ENCODE results near the gene ZNF536.
"Not testable (repeated sequence)": the region's sequence is repeated elsewhere in the genome, so short reads cannot be mapped to it uniquely, and the experiment has no call there.

ZNF536 gene

GRCh38 chr19:30443531-30444252, 71.5 kb downstream of the ZNF536 start:
- H3K4me3 ChIP-seq (ENCODE audit: low read depth, low read length) = no peak overlapping the region
- no peak for TF ChIP-seq CTCF (IDR thresholded peaks at IDR 0.05; ENCODE audit: low read depth, low read length, missing control alignments)
- DNase-seq (ENCODE audit: low read depth) = no peak

- no peak for TF ChIP-seq CTCF (IDR thresholded peaks at IDR 0.05; ENCODE audit: low read depth, low read length, missing control alignments)
- H3K4me3 ChIP-seq (ENCODE audit: low read depth, low read length) = no peak overlapping the region
- DNase-seq (ENCODE audit: low read depth) = no peak
Observed at GRCh38 chr19:30444253-30444671, 72.1 kb downstream of the ZNF536 start.

GRCh38 chr19:30444686-30445232, 72.6 kb downstream of the ZNF536 start:
- TF ChIP-seq CTCF (IDR thresholded peaks at IDR 0.05; ENCODE audit: low read depth, low read length, missing control alignments) = no peak
- DNase-seq (ENCODE audit: low read depth) = no peak
- H3K4me3 ChIP-seq (ENCODE audit: low read depth, low read length) = no peak overlapping the region

GRCh38 chr19:30445385-30445784, 73.2 kb downstream of the ZNF536 start:
- no peak for TF ChIP-seq CTCF (IDR thresholded peaks at IDR 0.05; ENCODE audit: low read depth, low read length, missing control alignments)
- H3K4me3 ChIP-seq (ENCODE audit: low read depth, low read length) = no peak overlapping the region
- no peak for DNase-seq (ENCODE audit: low read depth)

GRCh38 chr19:30446120-30446519, 73.9 kb downstream of the ZNF536 start:
- H3K4me3 ChIP-seq (ENCODE audit: low read depth, low read length); DNase-seq (ENCODE audit: low read depth): not testable (repeated sequence)

- no peak for DNase-seq (ENCODE audit: low read depth)
- H3K4me3 ChIP-seq (ENCODE audit: low read depth, low read length) = no peak overlapping the region
- TF ChIP-seq CTCF (IDR thresholded peaks at IDR 0.05; ENCODE audit: low read depth, low read length, missing control alignments) = no peak
Observed at GRCh38 chr19:30446850-30447552, 74.8 kb downstream of the ZNF536 start.

DNA sequence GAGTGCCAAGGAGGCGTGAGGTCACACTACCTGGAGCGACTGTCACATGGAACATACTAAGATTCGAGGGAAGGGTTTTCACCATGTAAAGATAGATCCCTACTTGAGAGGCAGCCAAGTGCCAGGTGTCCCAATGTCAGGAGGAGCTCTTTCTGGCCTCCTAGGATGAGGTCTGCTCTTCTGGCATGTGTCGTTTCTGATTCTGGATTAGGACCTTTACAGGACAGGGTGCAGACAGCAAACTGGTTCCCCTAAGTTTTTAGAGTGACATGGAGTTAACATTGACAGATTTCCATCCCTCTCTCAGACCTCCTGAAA, 75.3 kb downstream of the ZNF536 start:
- DNase-seq (ENCODE audit: low read depth) = no peak
- H3K4me3 ChIP-seq (ENCODE audit: low read depth, low read length) = no peak overlapping the region
- no peak for TF ChIP-seq CTCF (IDR thresholded peaks at IDR 0.05; ENCODE audit: low read depth, low read length, missing control alignments)

Measured in GM12864 (cell line).